Measurements from ENCODE around the gene TRIM22.
"Not testable (repeated sequence)": the region's sequence is repeated elsewhere in the genome, so short reads cannot be mapped to it uniquely, and the experiment has no call there.

DNA sequence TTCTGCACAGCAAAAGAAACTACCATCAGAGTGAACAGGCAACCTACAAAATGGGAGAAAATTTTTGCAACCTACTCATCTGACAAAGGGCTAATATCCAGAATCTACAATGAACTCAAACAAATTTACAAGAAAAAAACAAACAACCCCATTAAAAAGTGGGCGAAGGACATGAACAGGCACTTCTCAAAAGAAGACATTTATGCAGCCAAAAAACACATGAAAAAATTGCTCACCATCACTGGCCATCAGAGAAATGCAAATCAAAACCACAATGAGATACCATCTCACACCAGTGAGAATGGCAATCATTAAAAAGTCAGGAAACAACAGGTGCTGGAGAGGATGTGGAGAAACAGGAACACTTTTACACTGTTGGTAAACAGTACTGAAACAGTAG lies 26.9 kb downstream of the TRIM22 start:
- TF ChIP-seq, protein P1, sequence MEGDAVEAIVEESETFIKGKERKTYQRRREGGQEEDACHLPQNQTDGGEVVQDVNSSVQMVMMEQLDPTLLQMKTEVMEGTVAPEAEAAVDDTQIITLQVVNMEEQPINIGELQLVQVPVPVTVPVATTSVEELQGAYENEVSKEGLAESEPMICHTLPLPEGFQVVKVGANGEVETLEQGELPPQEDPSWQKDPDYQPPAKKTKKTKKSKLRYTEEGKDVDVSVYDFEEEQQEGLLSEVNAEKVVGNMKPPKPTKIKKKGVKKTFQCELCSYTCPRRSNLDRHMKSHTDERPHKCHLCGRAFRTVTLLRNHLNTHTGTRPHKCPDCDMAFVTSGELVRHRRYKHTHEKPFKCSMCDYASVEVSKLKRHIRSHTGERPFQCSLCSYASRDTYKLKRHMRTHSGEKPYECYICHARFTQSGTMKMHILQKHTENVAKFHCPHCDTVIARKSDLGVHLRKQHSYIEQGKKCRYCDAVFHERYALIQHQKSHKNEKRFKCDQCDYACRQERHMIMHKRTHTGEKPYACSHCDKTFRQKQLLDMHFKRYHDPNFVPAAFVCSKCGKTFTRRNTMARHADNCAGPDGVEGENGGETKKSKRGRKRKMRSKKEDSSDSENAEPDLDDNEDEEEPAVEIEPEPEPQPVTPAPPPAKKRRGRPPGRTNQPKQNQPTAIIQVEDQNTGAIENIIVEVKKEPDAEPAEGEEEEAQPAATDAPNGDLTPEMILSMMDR (IDR thresholded peaks at IDR 0.05 in 2 of 3, conservative IDR thresholded peaks at IDR 0.05 in 1 of 3; ENCODE audit: borderline replicate concordance in 1 of 3, insufficient read depth in 1 of 3, low read depth in 2 of 3, low read length in 2 of 3) = not testable (repeated sequence)
- not testable (repeated sequence) for TF ChIP-seq TCF7L2 (IDR thresholded peaks at IDR 0.05; ENCODE audit: borderline replicate concordance, extremely low read depth, insufficient read depth, insufficient read length); POLR2AphosphoS5 (IDR thresholded peaks at IDR 0.05; ENCODE audit: low read depth, low read length); FOSL1 (IDR thresholded peaks at IDR 0.05; ENCODE audit: low read depth); POLR2A (IDR thresholded peaks at IDR 0.05; ENCODE audit: borderline replicate concordance, extremely low read depth, insufficient read depth, insufficient read length); ZNF274 (IDR thresholded peaks at IDR 0.05; ENCODE audit: low read depth, low read length); RAD21 (IDR thresholded peaks at IDR 0.05; ENCODE audit: low read depth); SP1 (IDR thresholded peaks at IDR 0.05; ENCODE audit: low read depth); CBX3 (IDR thresholded peaks at IDR 0.05; ENCODE audit: low read depth); EZH2 (IDR thresholded peaks at IDR 0.05); SRF (IDR thresholded peaks at IDR 0.05; ENCODE audit: low read depth); ZFX (IDR thresholded peaks at IDR 0.05)
- TF ChIP-seq, protein P2, sequence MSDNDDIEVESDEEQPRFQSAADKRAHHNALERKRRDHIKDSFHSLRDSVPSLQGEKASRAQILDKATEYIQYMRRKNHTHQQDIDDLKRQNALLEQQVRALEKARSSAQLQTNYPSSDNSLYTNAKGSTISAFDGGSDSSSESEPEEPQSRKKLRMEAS (IDR thresholded peaks at IDR 0.05) = not testable (repeated sequence)

All from HCT116 (cell line).